IMR-90 (cell line): ENCODE data around the gene ITGA3.

Source experiments
- CEBPB ChIP-seq: IDR thresholded peaks from 2 replicates; pipeline ENCODE4 v1.6.1; 2012; ENCODE audit warnings: low read depth, low read length, improper control_type of control experiment
- CHD1 ChIP-seq: IDR thresholded peaks from 2 replicates; pipeline ENCODE4 v1.6.1; 2012; ENCODE audit warnings: low read depth, low read length, improper control_type of control experiment
- CTCF ChIP-seq: conservative IDR thresholded peaks from 2 replicates; pipeline ENCODE4 v1.5.1; 2012; ENCODE audit warnings: mild to moderate bottlenecking, low read depth, low read length, improper control_type of control experiment
- MAFK ChIP-seq: IDR thresholded peaks from 2 replicates; pipeline ENCODE4 v1.6.1; 2012; ENCODE audit warnings: low read depth, low read length, improper control_type of control experiment
- POLR2A ChIP-seq: IDR thresholded peaks from 2 replicates; pipeline ENCODE4 v1.6.1; 2012; ENCODE audit warnings: mild to moderate bottlenecking, low read depth, low read length
- USF2 ChIP-seq: fragments of 150-350 bp; IDR thresholded peaks from 2 replicates; pipeline ENCODE4 v1.6.1; 2017; ENCODE audit warnings: mild to moderate bottlenecking, antibody characterized with exemption, low read length, low read depth

- TF ChIP-seq MAFK: no peak
- TF ChIP-seq USF2: no peak
- TF ChIP-seq POLR2A: no peak; the same call in 1 of the 2 replicates
- TF ChIP-seq CTCF: no peak
- no peak for TF ChIP-seq CEBPB
- TF ChIP-seq CHD1: no peak
Observed at GRCh38 chr17:50056961-50057330, 1.0 kb downstream of the ITGA3 start.
